GM12878 (cell line): ENCODE results near the gene WDR75. TPM values are rescaled to one million over a fixed set of nuclear protein-coding genes. Genes with fewer than 3 reads are reported as not detected.

Source experiments
- ASH2L ChIP-seq: fragments of 300-600, 200-600 bp; sonication (generic); IDR thresholded peaks from 2 replicates; pipeline ENCODE4 v1.6.1; 2017; ENCODE audit warnings: low read depth, mild to moderate bottlenecking, borderline replicate concordance
- BACH1 ChIP-seq: fragments of 450-650 bp; IDR thresholded peaks from 2 replicates; pipeline ENCODE4 v1.6.1; 2017; ENCODE audit warnings: mild to moderate bottlenecking, borderline replicate concordance
- EP300 ChIP-seq, 2 experiments: fragments of 150-350 bp in 1 of 2; IDR thresholded peaks; 2 replicates each; pipeline ENCODE4 v1.6.1; 2011 to 2012; ENCODE audit warnings: low read depth in 2 of 2, low read length in 2 of 2, borderline replicate concordance in 1 of 2, improper control_type of control experiment in 1 of 2, inconsistent platforms in 1 of 2; ENCODE audit not compliant: control insufficient read depth in 1 of 2
- HDAC2 ChIP-seq: fragments of 200-600 bp; sonication (generic); IDR thresholded peaks from 2 replicates; pipeline ENCODE4 v1.6.1; 2017
- NRF1 ChIP-seq: conservative IDR thresholded peaks from 2 replicates; pipeline ENCODE4 v1.6.1; 2011; ENCODE audit warnings: mild to moderate bottlenecking, low read depth, low read length, improper control_type of control experiment
- POLR2A ChIP-seq: IDR thresholded peaks from 2 replicates; pipeline ENCODE4 v1.6.1; 2011; ENCODE audit warnings: low read depth, mild to moderate bottlenecking, low read length
- POLR2AphosphoS2 ChIP-seq: IDR thresholded peaks from 2 replicates; pipeline ENCODE4 v1.6.1; 2011; ENCODE audit warnings: low read depth, mild to moderate bottlenecking, low read length, improper control_type of control experiment, moderate library complexity
- SREBF2 ChIP-seq: IDR thresholded peaks from 2 replicates; pipeline ENCODE4 v1.6.1; 2012; ENCODE audit warnings: mild to moderate bottlenecking, low read length
- ZNF217 ChIP-seq: fragments of 450-650 bp; IDR thresholded peaks from 2 replicates; pipeline ENCODE4 v1.6.1; 2017; ENCODE audit warnings: antibody characterized with exemption, mild to moderate bottlenecking
- ZSCAN29 ChIP-seq: fragments of 450-650 bp; IDR thresholded peaks from 2 replicates; pipeline ENCODE4 v1.6.1; 2017; ENCODE audit warnings: mild to moderate bottlenecking, moderate library complexity
- polyA plus RNA-seq, 11 experiments: library from polyadenylated mRNA; depleted of rRNA in 4 of 11; unstranded in 6 of 11; stranded (reverse) in 5 of 11; fragments of >200 nt; fragmentation: Nextera tagmentation in 4 of 11; fragmentation: Illumina TruSeq in 1 of 11; extraction: Ambion mirVana in 4 of 11; extraction: Trizol in 1 of 11; gene quantifications; 1 replicate in 1 of 11; 2 replicates in 10 of 11; pipeline versions ENCODE4 v1.2.1 to v1.2.3, GENCODE V29; 2011 to 2016; ENCODE audit warnings: inconsistent platforms in 2 of 11, missing spikeins in 2 of 11, low read depth in 1 of 11
- total RNA-seq, 4 experiments: library from RNA; depleted of rRNA in 3 of 4; stranded (reverse); fragments of >200 nt in 3 of 4; fragmentation: Illumina TruSeq in 1 of 4; extraction: Trizol in 1 of 4; gene quantifications; 2 replicates each; pipeline versions ENCODE4 v1.2.1 to v1.2.3, GENCODE V29; 2013 to 2021
- TF ChIP-seq, protein P1 (sequence below): fragments of 450-650 bp; IDR thresholded peaks from 2 replicates; pipeline ENCODE4 v1.6.1; 2017; ENCODE audit warnings: antibody characterized with exemption, mild to moderate bottlenecking, moderate library complexity
- TF ChIP-seq, protein P2 (sequence below): IDR thresholded peaks from 2 replicates; pipeline ENCODE4 v1.6.1; 2012; ENCODE audit warnings: low read depth, low read length, improper control_type of control experiment
- TF ChIP-seq, protein P3 (sequence below): fragments of 450-650 bp; IDR thresholded peaks from 2 replicates; pipeline ENCODE4 v1.6.1; 2014; ENCODE audit warnings: mild to moderate bottlenecking
- TF ChIP-seq, protein P4 (sequence below): fragments of 450-650 bp; IDR thresholded peaks from 2 replicates; pipeline ENCODE4 v1.6.1; 2018; ENCODE audit warnings: mild to moderate bottlenecking, low read depth, moderate library complexity; ENCODE audit not compliant: partially characterized antibody
- TF ChIP-seq, protein P5 (sequence below): IDR thresholded peaks from 2 replicates; pipeline ENCODE4 v1.6.1; 2011; ENCODE audit warnings: borderline replicate concordance, low read depth, mild to moderate bottlenecking, moderate library complexity, mixed read lengths, low read length; ENCODE audit not compliant: insufficient read depth; ENCODE audit errors: extremely low read length
- TF ChIP-seq, protein P6 (sequence below): fragments of 450-650 bp; formaldehyde crosslinking; IDR thresholded peaks from 2 replicates; pipeline ENCODE4 v1.4.0; 2022; ENCODE audit warnings: mild to moderate bottlenecking, moderate library complexity

WDR75 gene
- total and polyA plus RNA-seq, 10 of the 15 experiments (the other 5 are each of a cell fraction or from before 2014, with no cell fraction given): 53.1 to 98.5 (median 71.5) TPM

DNA sequence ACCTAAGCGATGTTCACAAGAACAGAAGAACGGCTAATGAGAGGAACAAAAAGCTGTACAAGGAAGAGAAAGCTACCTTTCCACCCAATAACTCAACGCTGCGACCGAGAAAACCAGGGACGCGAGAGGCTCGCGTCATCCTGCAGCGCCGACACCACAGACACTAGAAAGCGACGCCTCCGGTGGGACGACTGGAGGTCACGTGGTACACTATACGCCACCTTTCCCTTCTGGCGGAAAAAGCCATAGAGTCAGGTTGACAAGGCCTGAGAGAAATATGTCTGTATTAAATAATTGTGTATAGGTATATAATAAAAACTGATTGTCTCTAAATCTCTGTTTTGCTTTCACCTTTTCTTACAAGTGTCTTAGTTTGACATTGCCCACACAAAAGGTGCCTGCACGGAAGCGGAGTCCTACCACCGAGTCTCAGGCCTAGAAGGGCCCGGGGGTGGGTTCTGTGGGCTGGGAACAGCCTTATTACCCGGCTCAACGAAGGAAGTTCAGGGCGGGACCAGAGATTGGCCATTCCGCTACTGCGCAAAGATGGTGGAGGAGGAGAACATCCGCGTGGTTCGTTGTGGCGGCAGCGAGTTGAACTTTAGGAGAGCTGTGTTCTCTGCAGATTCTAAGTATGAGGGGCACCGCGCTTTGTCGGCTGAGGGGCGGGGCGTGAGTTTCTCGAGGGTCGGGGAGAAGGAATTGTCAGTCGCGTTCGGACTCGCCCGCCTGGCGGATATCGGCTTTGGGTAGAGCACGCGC lies at the start of gene WDR75 (continued):
- TF ChIP-seq, protein P1, sequence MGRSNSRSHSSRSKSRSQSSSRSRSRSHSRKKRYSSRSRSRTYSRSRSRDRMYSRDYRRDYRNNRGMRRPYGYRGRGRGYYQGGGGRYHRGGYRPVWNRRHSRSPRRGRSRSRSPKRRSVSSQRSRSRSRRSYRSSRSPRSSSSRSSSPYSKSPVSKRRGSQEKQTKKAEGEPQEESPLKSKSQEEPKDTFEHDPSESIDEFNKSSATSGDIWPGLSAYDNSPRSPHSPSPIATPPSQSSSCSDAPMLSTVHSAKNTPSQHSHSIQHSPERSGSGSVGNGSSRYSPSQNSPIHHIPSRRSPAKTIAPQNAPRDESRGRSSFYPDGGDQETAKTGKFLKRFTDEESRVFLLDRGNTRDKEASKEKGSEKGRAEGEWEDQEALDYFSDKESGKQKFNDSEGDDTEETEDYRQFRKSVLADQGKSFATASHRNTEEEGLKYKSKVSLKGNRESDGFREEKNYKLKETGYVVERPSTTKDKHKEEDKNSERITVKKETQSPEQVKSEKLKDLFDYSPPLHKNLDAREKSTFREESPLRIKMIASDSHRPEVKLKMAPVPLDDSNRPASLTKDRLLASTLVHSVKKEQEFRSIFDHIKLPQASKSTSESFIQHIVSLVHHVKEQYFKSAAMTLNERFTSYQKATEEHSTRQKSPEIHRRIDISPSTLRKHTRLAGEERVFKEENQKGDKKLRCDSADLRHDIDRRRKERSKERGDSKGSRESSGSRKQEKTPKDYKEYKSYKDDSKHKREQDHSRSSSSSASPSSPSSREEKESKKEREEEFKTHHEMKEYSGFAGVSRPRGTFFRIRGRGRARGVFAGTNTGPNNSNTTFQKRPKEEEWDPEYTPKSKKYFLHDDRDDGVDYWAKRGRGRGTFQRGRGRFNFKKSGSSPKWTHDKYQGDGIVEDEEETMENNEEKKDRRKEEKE: no peak
- TF ChIP-seq ASH2L: no peak; the same call in 1 of the 2 replicates
- TF ChIP-seq NRF1: no peak
- TF ChIP-seq ZSCAN29: no peak
- TF ChIP-seq, protein P2, sequence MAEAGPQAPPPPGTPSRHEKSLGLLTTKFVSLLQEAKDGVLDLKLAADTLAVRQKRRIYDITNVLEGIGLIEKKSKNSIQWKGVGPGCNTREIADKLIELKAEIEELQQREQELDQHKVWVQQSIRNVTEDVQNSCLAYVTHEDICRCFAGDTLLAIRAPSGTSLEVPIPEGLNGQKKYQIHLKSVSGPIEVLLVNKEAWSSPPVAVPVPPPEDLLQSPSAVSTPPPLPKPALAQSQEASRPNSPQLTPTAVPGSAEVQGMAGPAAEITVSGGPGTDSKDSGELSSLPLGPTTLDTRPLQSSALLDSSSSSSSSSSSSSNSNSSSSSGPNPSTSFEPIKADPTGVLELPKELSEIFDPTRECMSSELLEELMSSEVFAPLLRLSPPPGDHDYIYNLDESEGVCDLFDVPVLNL: 0 out of 2 replicates have a peak, but pooled peaks have one; percentile 34
- TF ChIP-seq, protein P3, sequence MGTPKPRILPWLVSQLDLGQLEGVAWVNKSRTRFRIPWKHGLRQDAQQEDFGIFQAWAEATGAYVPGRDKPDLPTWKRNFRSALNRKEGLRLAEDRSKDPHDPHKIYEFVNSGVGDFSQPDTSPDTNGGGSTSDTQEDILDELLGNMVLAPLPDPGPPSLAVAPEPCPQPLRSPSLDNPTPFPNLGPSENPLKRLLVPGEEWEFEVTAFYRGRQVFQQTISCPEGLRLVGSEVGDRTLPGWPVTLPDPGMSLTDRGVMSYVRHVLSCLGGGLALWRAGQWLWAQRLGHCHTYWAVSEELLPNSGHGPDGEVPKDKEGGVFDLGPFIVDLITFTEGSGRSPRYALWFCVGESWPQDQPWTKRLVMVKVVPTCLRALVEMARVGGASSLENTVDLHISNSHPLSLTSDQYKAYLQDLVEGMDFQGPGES: no peak
- no peak; the same call in 1 of the 2 replicates for TF ChIP-seq POLR2AphosphoS2
- 0 out of 4 replicates have a peak, but pooled peaks of 1 of the 2 experiments have one; percentile 33 for TF ChIP-seq EP300 (IDR thresholded peaks at IDR 0.05; ENCODE audit: borderline replicate concordance in 1 of 2, control insufficient read depth in 1 of 2, low read depth in 2 of 2, low read length in 2 of 2)
- TF ChIP-seq POLR2A: peak; percentile 98
- TF ChIP-seq, protein P4, sequence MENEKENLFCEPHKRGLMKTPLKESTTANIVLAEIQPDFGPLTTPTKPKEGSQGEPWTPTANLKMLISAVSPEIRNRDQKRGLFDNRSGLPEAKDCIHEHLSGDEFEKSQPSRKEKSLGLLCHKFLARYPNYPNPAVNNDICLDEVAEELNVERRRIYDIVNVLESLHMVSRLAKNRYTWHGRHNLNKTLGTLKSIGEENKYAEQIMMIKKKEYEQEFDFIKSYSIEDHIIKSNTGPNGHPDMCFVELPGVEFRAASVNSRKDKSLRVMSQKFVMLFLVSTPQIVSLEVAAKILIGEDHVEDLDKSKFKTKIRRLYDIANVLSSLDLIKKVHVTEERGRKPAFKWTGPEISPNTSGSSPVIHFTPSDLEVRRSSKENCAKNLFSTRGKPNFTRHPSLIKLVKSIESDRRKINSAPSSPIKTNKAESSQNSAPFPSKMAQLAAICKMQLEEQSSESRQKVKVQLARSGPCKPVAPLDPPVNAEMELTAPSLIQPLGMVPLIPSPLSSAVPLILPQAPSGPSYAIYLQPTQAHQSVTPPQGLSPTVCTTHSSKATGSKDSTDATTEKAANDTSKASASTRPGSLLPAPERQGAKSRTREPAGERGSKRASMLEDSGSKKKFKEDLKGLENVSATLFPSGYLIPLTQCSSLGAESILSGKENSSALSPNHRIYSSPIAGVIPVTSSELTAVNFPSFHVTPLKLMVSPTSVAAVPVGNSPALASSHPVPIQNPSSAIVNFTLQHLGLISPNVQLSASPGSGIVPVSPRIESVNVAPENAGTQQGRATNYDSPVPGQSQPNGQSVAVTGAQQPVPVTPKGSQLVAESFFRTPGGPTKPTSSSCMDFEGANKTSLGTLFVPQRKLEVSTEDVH: peak; percentile 76
- TF ChIP-seq SREBF2: no peak
- no peak for TF ChIP-seq ZNF217
- TF ChIP-seq, protein P5, sequence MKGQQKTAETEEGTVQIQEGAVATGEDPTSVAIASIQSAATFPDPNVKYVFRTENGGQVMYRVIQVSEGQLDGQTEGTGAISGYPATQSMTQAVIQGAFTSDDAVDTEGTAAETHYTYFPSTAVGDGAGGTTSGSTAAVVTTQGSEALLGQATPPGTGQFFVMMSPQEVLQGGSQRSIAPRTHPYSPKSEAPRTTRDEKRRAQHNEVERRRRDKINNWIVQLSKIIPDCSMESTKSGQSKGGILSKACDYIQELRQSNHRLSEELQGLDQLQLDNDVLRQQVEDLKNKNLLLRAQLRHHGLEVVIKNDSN: peak; percentile 89
- TF ChIP-seq, protein P6, sequence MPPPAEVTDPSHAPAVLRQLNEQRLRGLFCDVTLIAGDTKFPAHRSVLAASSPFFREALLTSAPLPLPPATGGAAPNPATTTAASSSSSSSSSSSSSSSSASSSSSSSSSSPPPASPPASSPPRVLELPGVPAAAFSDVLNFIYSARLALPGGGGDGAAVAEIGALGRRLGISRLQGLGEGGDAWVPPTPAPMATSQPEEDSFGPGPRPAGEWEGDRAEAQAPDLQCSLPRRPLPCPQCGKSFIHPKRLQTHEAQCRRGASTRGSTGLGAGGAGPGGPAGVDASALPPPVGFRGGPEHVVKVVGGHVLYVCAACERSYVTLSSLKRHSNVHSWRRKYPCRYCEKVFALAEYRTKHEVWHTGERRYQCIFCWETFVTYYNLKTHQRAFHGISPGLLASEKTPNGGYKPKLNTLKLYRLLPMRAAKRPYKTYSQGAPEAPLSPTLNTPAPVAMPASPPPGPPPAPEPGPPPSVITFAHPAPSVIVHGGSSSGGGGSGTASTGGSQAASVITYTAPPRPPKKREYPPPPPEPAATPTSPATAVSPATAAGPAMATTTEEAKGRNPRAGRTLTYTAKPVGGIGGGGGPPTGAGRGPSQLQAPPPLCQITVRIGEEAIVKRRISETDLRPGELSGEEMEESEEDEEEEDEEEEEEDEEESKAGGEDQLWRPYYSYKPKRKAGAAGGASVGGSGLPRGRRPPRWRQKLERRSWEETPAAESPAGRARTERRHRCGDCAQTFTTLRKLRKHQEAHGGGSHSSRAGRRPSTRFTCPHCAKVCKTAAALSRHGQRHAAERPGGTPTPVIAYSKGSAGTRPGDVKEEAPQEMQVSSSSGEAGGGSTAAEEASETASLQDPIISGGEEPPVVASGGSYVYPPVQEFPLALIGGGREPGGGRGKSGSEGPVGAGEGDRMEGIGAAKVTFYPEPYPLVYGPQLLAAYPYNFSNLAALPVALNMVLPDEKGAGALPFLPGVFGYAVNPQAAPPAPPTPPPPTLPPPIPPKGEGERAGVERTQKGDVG: no peak
- TF ChIP-seq HDAC2: no peak
- peak; percentile 70; the same call in 1 of the 2 replicates for TF ChIP-seq BACH1
